Pulmonary artery endothelial cell (primary cell): ENCODE data around the gene NKX1-1. TPM values are rescaled to one million over a fixed set of nuclear protein-coding genes. Genes with fewer than 3 reads are reported as not detected.
"Not testable (repeated sequence)": the region's sequence is repeated elsewhere in the genome, so short reads cannot be mapped to it uniquely, and the experiment has no call there.

Source experiments
- DNase-seq: peaks from one replicate; pipeline ENCODE4 v3.0.0-alpha.2; 2011; ENCODE audit warnings: low read depth, low spot score
- total RNA-seq: library from RNA; depleted of rRNA; stranded (reverse); fragments of >200 nt; gene quantifications from 2 replicates; pipeline ENCODE4 v1.2.3, GENCODE V29; 2014

Gene NKX1-1
- total RNA-seq, 1 donor from 2014 or later, result not detected

DNA sequence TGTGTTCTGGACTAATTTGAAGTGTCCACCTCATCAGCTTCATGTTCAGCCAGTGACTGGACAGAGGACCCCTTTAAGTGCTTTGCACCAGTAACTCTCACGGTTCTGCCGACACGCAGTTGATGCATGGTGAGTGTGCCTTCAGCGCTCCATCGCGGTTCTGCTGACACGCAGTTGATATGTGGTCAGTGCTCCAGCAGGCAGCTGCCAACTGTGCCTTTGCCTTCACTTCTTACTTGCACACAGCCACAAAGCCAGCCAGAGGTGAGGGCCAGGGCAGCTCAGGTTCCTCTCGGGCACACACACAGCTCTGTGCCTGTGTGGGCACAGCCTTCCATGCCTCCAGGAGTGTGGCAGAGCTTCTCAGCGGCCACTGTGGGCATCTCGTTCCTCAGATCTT lies 12.4 kb downstream of the NKX1-1 start:
- no peak for DNase-seq

DNA sequence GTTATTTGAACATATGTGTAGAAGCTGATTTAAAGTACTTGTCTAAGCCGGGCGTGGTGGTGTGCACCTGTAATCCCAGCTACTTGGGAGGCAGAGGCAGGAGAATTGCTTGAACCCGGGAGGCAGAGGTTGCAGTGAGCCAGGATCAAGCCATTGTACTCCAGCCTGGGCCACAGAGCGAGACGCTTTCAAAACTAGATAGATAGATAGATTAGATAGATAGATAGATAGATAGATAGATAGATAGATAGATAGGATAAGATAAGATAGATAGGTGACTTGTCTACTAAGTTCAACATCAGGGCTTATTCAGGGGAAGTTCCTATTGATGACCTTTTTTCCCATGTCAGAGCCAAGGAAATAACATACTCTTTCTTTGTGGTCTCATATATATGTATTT lies 12.9 kb downstream of the NKX1-1 start:
- not testable (repeated sequence) for DNase-seq

- DNase-seq, result no peak
Measured at GRCh38 chr4:1385373-1386340, 20.6 kb downstream of the NKX1-1 start.

- DNase-seq, result no peak
Measured at GRCh38 chr4:1384675-1385372, 21.4 kb downstream of the NKX1-1 start.

DNA sequence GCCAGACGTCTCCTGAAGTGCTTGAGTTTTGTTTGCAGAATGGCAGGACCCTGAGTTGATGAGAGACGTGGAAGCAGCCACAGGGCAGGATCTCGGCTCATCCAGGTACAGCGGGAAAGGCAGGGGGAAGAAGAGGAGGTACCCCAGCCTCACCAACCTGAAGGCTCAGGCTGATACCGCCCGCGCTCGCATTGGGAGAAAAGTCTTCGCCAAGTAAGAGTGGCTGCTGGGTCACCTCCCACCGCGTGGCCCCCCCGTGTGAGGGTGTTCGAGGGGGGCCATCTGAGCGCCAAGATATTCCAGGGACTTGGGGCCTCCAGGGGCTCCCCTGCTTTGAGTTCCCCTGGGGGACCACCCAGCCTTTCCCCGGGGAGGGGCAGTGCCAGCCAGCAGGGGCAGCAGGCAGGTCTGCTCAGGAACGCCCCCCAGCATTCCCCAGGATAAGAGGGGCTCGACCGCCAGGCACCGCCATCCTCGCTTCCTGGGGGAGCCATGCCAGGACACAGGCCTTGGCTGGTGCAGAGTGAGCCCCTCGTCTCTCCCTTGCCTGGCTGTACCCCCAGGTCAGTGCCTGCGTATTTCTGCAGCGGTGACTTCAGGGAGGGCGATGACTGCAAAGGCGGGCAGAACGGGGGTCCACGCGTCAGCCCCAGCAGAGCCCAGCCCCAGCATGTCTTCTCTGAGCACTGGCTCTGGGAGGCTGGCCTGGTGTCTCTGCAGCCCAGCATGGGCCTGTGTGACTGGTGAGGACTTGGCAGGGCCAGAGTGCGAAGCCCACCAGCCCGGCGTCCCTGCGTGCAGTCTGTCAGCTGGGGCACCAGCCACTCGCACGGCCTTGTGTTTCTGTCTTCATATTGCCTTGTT lies 22.3 kb downstream of the NKX1-1 start:
- DNase-seq, result no peak

DNA sequence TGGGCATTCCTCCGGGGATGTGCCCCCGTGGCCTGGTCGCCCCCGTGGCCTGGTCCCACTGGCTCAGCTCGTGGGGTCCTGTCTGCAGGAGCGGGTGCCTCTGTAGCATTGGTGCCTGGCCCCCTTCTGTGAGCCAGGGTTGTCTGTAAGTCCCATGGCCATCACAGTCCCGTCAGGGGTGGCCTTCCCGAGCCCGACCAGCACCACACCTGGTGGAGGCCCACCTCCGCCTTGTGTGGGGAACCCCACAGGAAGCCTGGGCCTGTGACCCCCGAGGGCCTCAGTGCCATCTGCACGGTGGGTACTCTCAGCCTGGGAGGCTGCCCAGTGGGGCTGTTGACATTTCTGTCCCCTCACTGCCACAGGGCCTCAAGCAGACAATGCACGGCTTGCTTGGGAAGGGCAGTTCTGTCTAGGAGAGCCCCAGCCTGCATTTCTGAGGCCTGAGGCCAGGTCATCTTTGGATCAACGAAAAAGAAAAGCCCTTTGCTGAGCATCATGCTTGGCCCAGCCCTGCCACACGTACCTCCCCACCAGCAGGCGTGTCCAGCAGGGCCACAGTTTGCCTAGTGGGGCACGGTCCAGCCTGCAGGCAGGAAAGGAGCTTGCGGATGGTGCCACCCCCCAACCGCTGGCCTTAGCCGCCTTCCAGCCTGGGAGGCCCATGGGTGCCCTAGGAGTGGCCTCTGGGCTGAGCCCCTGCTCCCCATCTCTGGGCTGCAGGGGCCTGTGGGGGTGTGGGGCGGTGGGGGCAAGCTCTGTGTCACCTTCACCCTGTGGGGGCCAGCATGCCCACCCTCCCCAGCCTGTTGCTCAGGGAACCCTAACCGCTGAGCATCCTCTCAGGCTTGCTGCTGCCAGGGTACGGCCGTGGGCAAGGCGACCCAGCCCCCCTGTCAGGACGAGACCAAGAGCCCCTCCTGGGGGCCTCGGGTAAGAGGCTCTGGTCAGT lies 23.2 kb downstream of the NKX1-1 start:
- no peak for DNase-seq

DNA sequence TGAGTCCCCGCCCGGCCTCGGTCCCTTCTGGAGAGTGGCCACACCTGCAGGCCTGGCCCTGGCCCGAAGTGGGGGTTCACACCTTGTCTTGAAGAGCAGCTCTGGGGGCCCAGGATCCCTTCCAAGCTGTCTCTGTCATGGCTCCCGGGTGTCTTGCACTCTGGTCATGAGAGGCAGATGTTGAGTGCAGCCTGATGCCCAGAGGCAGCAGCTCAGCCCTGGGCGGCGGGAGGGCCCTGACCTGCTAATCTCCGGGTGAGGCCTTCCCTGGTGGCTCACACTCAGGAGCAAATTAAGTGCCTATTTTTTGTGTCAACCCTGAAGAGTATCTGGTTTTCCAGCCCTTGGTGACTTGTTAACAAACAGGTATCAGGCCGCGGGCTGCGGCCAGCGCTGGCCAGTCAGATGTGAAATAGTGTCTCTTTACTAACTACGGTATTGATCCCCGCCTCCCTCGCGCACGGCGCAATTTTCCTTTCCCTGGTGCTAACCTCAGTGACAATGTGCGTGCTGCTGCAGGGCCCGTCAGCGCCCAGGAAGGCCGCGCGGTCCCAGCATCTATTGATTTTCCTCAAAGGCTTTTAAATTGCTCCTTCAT lies 24.2 kb downstream of the NKX1-1 start:
- no peak for DNase-seq

- DNase-seq, result no peak
Measured at GRCh38 chr4:1381181-1381621, 25.0 kb downstream of the NKX1-1 start.

DNA sequence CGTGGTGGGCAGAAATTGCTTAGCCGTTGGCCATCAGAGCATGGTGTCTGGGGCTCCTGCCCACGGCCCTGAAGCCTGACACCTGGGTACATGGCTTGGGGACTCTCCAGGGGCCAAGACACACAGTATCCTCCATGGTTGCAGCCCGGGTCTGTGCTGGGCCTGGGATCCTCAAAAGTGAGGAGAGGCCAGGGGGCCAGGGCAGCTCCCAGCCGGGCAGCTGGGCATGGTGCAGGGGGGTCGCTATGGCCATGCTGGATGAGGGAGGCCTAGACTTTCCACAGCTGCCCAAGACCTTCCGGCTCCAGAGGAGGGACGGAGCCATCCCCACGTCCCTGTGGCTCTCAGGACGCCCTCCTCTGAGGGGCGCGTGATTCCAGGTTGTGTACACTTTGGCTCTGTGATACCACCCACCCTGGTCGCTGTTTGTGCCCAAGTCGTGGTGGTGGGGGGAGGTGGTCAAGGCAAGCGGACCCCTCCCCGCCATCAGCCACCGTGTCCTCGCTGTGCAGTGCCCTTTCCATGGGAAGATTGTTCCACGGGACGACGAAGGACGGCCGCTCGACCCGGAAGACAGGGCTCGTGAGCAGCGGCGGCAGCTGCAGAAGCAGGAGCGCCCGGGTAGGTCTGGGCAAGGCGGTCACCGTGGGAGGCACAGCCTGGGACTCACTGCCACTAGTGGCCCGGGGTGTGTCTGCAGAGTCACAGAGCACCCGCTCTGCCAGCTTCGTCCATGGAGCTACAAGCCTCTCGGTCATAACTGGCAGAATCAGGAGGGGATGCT lies 25.7 kb downstream of the NKX1-1 start:
- no peak for DNase-seq

GRCh38 chr4:1379801-1380331 lies 26.4 kb downstream of the NKX1-1 start:
- DNase-seq, result no peak

DNA sequence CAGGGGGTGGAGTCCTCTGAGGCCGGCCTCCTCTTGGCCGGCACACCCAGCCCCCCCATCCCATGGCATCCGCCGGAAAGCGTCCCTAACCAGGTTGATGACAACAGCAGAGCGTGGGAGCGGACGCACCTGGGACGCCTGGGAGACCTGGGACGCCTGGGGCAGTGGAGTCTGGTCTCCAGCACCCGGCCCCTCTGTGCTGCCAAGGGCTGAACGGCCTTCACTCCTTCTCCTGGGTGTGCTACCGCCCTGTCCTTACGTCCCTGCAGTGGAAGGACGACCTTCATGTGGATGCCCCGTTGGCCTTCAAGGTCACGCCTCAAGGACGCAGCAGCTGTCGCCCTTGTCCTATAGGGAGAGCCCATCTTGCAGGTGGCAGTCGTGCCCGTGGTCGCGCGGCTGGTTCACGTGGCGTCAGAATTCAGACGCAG lies 26.9 kb downstream of the NKX1-1 start:
- DNase-seq, result no peak

DNA sequence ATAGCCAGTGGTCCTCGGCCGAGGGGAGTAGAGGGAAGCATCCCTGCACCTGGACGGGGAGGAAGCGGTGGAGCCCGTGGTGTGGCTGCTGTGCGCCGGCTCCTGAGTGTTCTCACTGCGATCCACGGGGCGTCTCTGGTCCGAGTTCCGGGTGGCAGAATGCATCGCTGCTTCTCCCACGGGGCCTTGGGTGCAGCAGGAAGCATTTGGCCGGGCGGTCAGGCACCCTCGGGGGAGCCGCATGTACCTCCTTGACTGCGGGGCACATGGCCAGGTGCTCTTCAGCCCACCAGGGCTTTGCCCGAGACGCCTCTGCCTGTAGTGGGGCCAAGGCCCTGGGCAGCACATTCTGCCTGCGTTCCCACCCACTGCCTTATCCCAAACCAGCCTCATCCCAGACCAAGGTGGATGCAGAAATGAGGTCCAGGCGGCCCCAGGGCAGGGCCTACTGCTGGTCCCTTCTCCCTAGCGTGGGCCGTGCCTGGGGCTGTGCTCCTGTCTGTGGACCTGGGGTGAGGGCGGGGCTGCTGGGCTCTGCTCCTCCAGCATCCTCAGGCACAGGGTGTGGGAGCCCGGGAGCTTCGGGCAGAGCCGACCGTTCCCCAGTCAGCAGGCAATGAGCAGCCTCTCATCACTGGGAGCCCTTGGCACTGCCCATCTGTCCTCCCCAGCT lies 27.5 kb downstream of the NKX1-1 start:
- no peak for DNase-seq

DNA sequence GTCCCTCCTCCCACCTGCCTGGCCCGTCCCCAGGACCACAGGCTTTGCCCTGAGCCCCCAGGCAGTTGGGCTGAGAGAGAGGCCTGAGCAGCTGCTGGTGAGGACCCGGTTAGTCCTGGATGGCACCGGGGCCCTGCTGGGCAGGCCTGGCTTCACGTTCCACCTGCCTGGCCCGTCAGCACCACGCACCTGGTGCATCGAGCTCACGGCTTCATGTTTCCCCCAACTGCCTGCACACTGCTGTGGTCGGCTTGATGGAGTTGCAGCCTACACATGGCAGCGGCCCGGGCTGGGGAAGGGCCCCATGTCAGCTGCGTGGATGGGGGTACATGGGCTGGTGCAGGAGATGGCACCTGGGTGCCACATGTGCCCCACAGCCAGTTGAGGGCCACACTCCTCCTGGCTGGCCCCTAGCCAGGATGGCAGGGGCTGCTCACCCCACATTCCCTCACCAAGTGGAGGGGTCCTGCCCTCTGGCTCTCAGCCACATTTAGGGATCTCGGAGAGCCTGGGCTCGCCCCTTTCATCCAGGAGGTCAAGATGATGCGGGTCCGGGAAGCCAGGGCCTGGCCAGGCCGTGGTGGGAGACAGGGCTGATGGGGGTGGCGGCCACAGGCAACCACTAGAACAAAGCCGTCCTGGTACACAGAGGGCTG lies 28.5 kb downstream of the NKX1-1 start:
- DNase-seq, result no peak

- no peak for DNase-seq
Measured at GRCh38 chr4:1376841-1377605, 29.2 kb downstream of the NKX1-1 start.

DNA sequence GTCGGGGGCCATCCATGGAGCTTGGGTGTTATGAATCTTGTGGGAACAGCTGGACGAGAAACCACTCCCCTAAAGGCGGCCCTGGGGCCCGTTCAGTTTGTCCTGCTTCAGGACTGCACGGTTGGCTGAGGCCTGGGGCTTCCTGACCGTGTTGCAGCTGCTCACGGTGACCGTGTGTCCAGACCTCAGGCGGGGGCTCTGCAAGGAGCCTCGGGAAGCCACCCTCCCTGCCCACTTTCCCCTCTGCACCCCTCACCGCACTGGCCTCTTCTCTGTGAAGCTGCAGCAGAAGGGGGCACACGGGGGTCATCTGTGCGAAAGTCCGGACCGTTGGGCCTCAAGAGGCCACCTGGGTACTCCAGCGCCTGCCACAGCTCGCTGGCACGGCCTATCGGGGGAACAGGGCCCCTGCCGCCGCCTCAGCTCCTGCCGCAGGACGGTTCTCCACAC lies 29.8 kb downstream of the NKX1-1 start:
- DNase-seq, result no peak

DNA sequence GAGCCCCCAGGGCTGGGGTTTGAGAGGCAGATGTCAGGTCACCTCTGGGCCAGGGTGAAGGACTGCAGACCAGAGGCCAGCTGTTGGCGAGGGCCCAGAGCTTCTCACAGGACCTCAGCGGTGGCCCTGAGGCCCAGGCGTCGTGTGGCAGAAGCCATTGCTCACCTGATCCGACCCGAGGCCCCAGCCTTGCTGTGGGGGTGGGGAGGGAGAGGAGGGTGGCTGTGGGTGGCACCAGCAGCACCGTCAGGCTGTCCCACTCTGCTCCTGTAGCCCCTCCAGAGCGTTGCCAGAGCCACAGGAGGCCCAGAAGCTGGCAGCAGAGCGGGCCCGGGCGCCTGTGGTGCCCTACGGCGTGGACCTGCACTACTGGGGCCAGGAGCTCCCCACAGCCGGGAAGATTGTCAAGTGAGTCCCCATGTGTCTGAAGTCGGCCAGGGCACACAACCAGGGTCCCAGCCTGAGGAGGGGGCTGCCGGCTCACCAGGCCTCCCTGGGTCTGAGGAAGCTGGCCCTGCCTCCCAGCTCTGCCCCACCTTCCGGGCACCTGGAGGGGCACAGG lies 30.4 kb downstream of the NKX1-1 start:
- no peak for DNase-seq
